GM21390 (cell line): ENCODE measurements around the gene DOC2A.
"Not testable (repeated sequence)": the region's sequence is repeated elsewhere in the genome, so short reads cannot be mapped to it uniquely, and the experiment has no call there.

Experiments used
- ATAC-seq: cut with Tn5 transposase; IDR thresholded peaks from one replicate; pipeline ENCODE4 v1.9.1; 2021; ENCODE audit not compliant: unreplicated experiment

The DOC2A gene

GRCh38 chr16:30027588-30028437 lies 17.0 kb upstream of the DOC2A start:
- no peak for ATAC-seq

GRCh38 chr16:30026449-30026848 lies 15.6 kb upstream of the DOC2A start:
- ATAC-seq: no peak

GRCh38 chr16:30025574-30025973 lies 14.7 kb upstream of the DOC2A start:
- no peak for ATAC-seq

GRCh38 chr16:30025156-30025555 lies 14.3 kb upstream of the DOC2A start:
- no peak for ATAC-seq

- ATAC-seq: no peak
These were observed 13.6 kb upstream of the DOC2A start for GRCh38 chr16:30024451-30024850.

- no peak for ATAC-seq
These were observed 12.8 kb upstream of the DOC2A start for GRCh38 chr16:30023586-30023985.

GRCh38 chr16:30022887-30023286 lies 12.1 kb upstream of the DOC2A start, which contains the start of gene C16orf92:
TSS of gene C16orf92 (plus strand) at chr16:30023198. CDS start at chr16:30023341, 143 bp downstream.
- ATAC-seq: no peak

GRCh38 chr16:30018731-30019158 lies 7.9 kb upstream of the DOC2A start:
- ATAC-seq: no peak

GRCh38 chr16:30017937-30018336 lies 7.1 kb upstream of the DOC2A start:
- not testable (repeated sequence) for ATAC-seq

- no peak for ATAC-seq
These were observed 6.4 kb upstream of the DOC2A start for GRCh38 chr16:30017277-30017656.

- no peak for ATAC-seq
These were observed 5.9 kb upstream of the DOC2A start for GRCh38 chr16:30016555-30017276.

- ATAC-seq: not testable (repeated sequence)
These were observed 4.6 kb upstream of the DOC2A start for GRCh38 chr16:30015450-30015849.

- not testable (repeated sequence) for ATAC-seq
These were observed 1.8 kb upstream of the DOC2A start for GRCh38 chr16:30012598-30012997.

- ATAC-seq: no peak
These were observed 1.1 kb upstream of the DOC2A start for GRCh38 chr16:30011714-30012504.

GRCh38 chr16:30009990-30010843 lies 610 bp downstream of the DOC2A start:
- ATAC-seq: no peak

GRCh38 chr16:30009085-30009862 lies 1.6 kb downstream of the DOC2A start:
- ATAC-seq: no peak

- no peak for ATAC-seq
These were observed 3.4 kb downstream of the DOC2A start for GRCh38 chr16:30007378-30007895.

- no peak for ATAC-seq
These were observed 4.0 kb downstream of the DOC2A start for GRCh38 chr16:30006659-30007377.

GRCh38 chr16:30006095-30006473 lies 4.7 kb downstream of the DOC2A start:
- no peak for ATAC-seq
